DOHH2 (cell line): ENCODE results near the gene ZFYVE27.

Source experiments
- H3F3A ChIP-seq: fragments of 200-600 bp; sonication (generic), shearing (Covaris generic); 2 replicates; pipeline ENCODE4 v1.6.0; 2016; ENCODE audit warnings: antibody characterized with exemption, mild to moderate bottlenecking; ENCODE audit not compliant: control insufficient read depth, insufficient read depth
- H3K27ac ChIP-seq: fragments of 200-600 bp; sonication (generic); 2 replicates; pipeline ENCODE4 v1.5.1; 2014; ENCODE audit warnings: low read depth, mild to moderate bottlenecking, low read length, moderate library complexity
- H3K27me3 ChIP-seq: fragments of 200-600 bp; sonication (generic); 2 replicates; pipeline ENCODE4 v1.6.1; 2014; ENCODE audit warnings: mild to moderate bottlenecking, low read length, mixed read lengths; ENCODE audit not compliant: control insufficient read depth
- H3K36me3 ChIP-seq: fragments of 200-600 bp; sonication (generic); 2 replicates; pipeline ENCODE4 v1.6.1; 2014; ENCODE audit warnings: mild to moderate bottlenecking, low read length, moderate library complexity, mixed read lengths; ENCODE audit not compliant: control insufficient read depth
- H3K4me1 ChIP-seq: fragments of 200-600 bp; sonication (generic); 2 replicates; pipeline ENCODE4 v1.6.1; 2014; ENCODE audit warnings: mild to moderate bottlenecking, low read length, mixed read lengths; ENCODE audit not compliant: control insufficient read depth
- H3K4me2 ChIP-seq: fragments of 200-600 bp; sonication (generic); 2 replicates; pipeline ENCODE4 v1.6.0; 2014; ENCODE audit warnings: mild to moderate bottlenecking, low read length, moderate library complexity
- H3K4me3 ChIP-seq: fragments of 200-600 bp; sonication (generic); 2 replicates; pipeline ENCODE4 v1.5.1; 2014; ENCODE audit warnings: mild to moderate bottlenecking, low read length, mixed read lengths
- H3K79me2 ChIP-seq: fragments of 200-600 bp; sonication (generic); 2 replicates; pipeline ENCODE4 v1.6.1; 2014; ENCODE audit warnings: mild to moderate bottlenecking, low read length, mixed read lengths; ENCODE audit not compliant: control insufficient read depth
- H3K9me2 ChIP-seq: fragments of 200-600 bp; sonication (generic); replicated peaks from 2 replicates; pipeline ENCODE4 v1.6.1; 2014; ENCODE audit warnings: mild to moderate bottlenecking, low read length, mixed read lengths; ENCODE audit not compliant: control insufficient read depth
- H3K9me3 ChIP-seq: fragments of 200-600 bp; sonication (generic); 2 replicates; pipeline ENCODE4 v1.6.1; 2014; ENCODE audit warnings: antibody characterized with exemption, low read length, mixed read lengths; ENCODE audit not compliant: control insufficient read depth, insufficient read depth
- H4K20me1 ChIP-seq: fragments of 200-600 bp; sonication (generic); 2 replicates; pipeline ENCODE4 v1.6.0; 2014; ENCODE audit warnings: low read depth, mild to moderate bottlenecking, antibody characterized with exemption, low read length, moderate library complexity; ENCODE audit not compliant: control insufficient read depth, insufficient read depth
- CTCF ChIP-seq: fragments of 200-600 bp; sonication (generic); IDR thresholded peaks from one replicate; pipeline ENCODE4 v1.5.1; 2014; ENCODE audit warnings: antibody characterized with exemption, mild to moderate bottlenecking, low read depth, low read length; ENCODE audit not compliant: poor library complexity, severe bottlenecking
- EZH2phosphoT487 ChIP-seq: fragments of 200-600 bp; sonication (generic); IDR thresholded peaks from 2 replicates; pipeline ENCODE4 v1.6.1; 2017; ENCODE audit warnings: borderline replicate concordance, mild to moderate bottlenecking, antibody characterized with exemption, low read length, moderate library complexity, mixed read lengths

Gene ZFYVE27

GRCh38 chr10:97761331-97761865 is 24.5 kb downstream of the ZFYVE27 start:
- Histone ChIP-seq H3K27ac (no peak overlapping the region), H3K4me2 (no peak overlapping the region), H3K4me3 (no peak overlapping the region), H3K79me2 (no peaks in the 10 kb centered on the region), H3F3A (no peaks in the 10 kb centered on the region; the same call in 1 of the 2 replicates), H3K9me2 (no peaks in the 10 kb centered on the region), H3K9me3 (no peaks in the 10 kb centered on the region), H3K27me3 (no peaks in the 10 kb centered on the region), H4K20me1 (no peaks in the 10 kb centered on the region), H3K36me3 (peaks cover 48% of the 10 kb centered on the region), H3K4me1 (peaks cover 24% of the 10 kb centered on the region)
- TF ChIP-seq CTCF, result no peak
- TF ChIP-seq EZH2phosphoT487, result no peak

GRCh38 chr10:97762056-97762455 is 25.1 kb downstream of the ZFYVE27 start:
- Histone ChIP-seq H4K20me1 (no peaks in the 10 kb centered on the region), H3K27ac (no peak overlapping the region), H3K4me1 (peaks cover 24% of the 10 kb centered on the region), H3K9me3 (no peaks in the 10 kb centered on the region), H3K9me2 (no peaks in the 10 kb centered on the region), H3K36me3 (peaks cover 41% of the 10 kb centered on the region), H3K27me3 (no peaks in the 10 kb centered on the region), H3K4me3 (no peak overlapping the region), H3K79me2 (no peaks in the 10 kb centered on the region), H3F3A (no peaks in the 10 kb centered on the region; the same call in 1 of the 2 replicates), H3K4me2 (no peak overlapping the region)
- TF ChIP-seq EZH2phosphoT487, result no peak

GRCh38 chr10:97762816-97763215 is 25.9 kb downstream of the ZFYVE27 start:
- Histone ChIP-seq H3K9me3 (no peaks in the 10 kb centered on the region), H3K4me3 (no peak overlapping the region), H3K36me3 (peaks cover 34% of the 10 kb centered on the region), H3K27ac (no peak overlapping the region), H3F3A (no peaks in the 10 kb centered on the region; the same call in 1 of the 2 replicates), H3K4me1 (peaks cover 24% of the 10 kb centered on the region), H3K4me2 (no peak overlapping the region), H3K27me3 (no peaks in the 10 kb centered on the region), H3K9me2 (no peaks in the 10 kb centered on the region), H4K20me1 (no peaks in the 10 kb centered on the region), H3K79me2 (no peaks in the 10 kb centered on the region)
- no peak for TF ChIP-seq EZH2phosphoT487
- no peak for TF ChIP-seq CTCF

- Histone ChIP-seq H3K9me3 (no peaks in the 10 kb centered on the region), H3F3A (no peaks in the 10 kb centered on the region; the same call in 1 of the 2 replicates), H3K27me3 (no peaks in the 10 kb centered on the region), H3K27ac (no peak overlapping the region), H4K20me1 (no peaks in the 10 kb centered on the region), H3K79me2 (no peaks in the 10 kb centered on the region), H3K9me2 (no peaks in the 10 kb centered on the region), H3K4me1 (peaks cover 24% of the 10 kb centered on the region), H3K4me2 (no peak overlapping the region), H3K36me3 (peaks cover 34% of the 10 kb centered on the region), H3K4me3 (no peak overlapping the region)
- TF ChIP-seq CTCF (no peak), EZH2phosphoT487 (no peak)
These were observed 26.5 kb downstream of the ZFYVE27 start for GRCh38 chr10:97763411-97763810.
